Posterior vena cava (tissue), 2 donors: ENCODE measurements around the gene GRIP1. TPM values are rescaled to one million over a fixed set of nuclear protein-coding genes. Genes with fewer than 3 reads are reported as not detected.
"Not testable (repeated sequence)": the region's sequence is repeated elsewhere in the genome, so short reads cannot be mapped to it uniquely, and the experiment has no call there.

Experiments
- DNase-seq: peaks from one replicate; pipeline ENCODE4 v3.0.0-alpha.2; 2020; ENCODE audit warnings: low spot score
- intact Hi-C, 2 donors: fragments of 100-400 bp; cut with DNase I; formaldehyde crosslinking; loops; one replicate each; pipeline versions ENCODE4 v1.14.1 to v1.14.2; 2022 to 2023
- total RNA-seq, 2 donors: library from RNA; stranded (reverse); fragmentation: NEBNext Ultra II Directional; extraction: Animal tissue kit (Norgen Biotek cat#: 25700); gene quantifications; one replicate each; pipeline ENCODE4 v1.2.1, GENCODE V29; 2021
- donor health status: DM: yes; HTN: yes; CAD: no.
- donor health status: DM: yes; HTN: yes; CAD: no.

GRIP1 gene
- total RNA-seq, 2 donors from 2014 or later = 6.8 to 12.5 TPM

DNA sequence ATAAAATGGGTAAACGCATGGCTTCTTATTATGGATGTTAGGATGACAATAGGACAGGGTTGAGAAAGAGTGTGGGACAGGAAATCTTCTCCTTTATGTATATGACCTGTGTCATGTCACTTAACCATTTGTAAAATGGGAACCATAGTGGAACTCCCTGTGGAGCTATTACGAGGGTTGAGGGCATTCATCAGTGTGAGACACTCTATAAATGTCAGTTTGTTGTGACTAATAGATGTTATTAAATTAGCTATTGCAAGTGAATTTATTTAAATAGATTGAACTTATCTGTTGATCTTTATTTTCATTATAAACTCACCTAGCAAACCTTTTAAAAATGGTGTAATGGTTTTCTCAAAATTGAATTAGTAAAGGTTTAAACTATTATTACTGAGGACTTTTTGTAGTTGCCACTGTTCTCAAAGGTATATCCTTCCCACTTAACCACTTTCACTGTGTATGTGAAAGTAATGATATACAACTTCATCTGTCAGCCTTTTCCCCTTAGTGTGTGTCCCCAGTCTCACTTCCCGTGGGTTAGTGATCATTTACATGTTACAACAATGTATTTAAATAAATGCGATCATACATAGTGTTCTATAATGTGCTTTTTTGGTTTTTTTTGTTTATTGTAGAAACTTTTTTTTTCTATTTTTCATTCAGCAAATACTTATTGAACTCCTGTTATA is 359.5 kb downstream of the GRIP1 start:
- no peak for DNase-seq
- intact Hi-C loops = no loop called here

DNA sequence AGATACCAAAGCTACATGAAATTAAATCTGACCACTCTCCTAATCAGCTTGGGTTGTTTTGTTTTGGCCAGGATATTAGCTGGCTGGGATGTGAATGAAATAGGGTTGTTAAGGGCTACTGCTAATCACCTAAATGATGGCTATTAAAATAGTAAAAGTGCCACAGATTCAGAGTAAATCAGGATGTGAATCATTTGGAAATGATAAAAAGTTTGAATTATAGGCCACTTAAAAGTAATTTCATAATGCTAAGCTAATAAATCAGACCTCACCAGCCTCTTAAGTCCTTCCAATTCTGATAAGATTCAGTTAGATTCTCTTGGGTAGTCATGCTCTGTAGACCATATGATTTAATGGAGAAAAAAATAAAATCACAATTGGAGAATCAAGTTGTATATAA is 364.6 kb downstream of the GRIP1 start:
- intact Hi-C loops = no loop called here
- no peak for DNase-seq

DNA sequence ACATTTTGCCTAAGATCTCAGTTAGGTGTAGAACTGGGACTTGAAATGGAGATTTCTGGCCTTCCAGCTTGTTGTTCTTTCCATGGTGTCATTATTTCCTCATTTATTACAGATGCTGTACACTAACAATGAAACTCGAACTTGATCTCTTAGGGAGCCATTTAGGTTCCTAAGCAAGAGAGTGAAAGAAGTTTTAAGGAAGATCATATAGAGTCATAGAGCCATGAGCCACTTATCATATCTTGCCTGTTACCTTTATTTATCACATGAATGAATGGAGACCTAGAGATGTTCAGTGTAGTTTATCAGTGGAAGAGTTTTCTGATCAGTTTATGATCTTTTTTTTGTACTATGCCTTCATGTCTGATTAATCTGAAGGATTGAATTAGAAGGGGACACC is 366.7 kb downstream of the GRIP1 start:
- intact Hi-C loops = no loop called here
- DNase-seq = no peak

DNA sequence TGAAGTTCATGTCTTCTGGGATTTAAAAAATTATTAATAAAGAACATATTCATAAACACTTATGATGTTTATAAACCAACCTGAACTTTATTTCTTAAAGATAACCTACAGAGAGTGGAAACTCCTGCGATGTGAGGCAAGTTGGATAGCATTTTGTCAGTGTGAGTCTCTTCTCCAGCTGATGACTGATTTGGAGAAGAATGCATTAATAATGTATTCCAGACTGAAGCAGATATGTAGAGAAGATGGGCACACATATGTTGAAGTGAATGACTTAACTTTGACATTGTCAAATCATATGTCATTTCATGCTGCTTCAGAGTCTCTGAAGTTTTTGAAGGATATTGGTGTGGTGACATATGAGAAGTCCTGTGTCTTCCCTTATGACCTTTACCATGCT is 369.3 kb downstream of the GRIP1 start:
- intact Hi-C loops = no loop called here
- no peak for DNase-seq

DNA sequence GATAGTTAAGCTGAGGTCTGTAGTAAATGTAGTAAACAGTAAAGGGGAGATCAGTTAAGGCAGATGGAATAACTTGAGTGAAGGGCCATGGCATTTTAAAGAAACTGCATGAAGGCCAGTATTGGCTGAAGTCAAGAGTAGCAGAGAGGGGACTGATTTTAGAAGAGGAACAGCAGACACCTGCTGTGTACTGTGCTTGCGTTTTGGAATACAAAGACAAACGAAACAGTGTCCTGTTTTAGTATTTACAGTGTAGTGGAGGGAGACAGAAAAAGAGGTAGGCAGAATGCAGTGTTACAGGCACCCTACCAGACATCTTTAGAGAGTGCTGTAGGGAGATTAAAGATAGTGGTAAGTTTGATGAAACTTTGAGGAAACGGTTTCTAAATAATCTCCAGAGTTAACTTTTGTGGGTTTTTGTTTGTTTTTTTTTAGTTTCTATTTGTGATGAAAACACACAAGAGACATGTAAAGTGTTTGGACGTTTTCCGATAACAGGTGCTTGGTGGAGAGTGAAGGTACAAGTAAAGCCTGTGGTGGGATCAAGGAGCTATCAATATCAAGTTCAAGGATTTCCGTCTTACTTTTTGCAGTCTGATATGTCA is 374.5 kb downstream of the GRIP1 start:
- no peak for DNase-seq
- intact Hi-C loops = no loop called here

DNA sequence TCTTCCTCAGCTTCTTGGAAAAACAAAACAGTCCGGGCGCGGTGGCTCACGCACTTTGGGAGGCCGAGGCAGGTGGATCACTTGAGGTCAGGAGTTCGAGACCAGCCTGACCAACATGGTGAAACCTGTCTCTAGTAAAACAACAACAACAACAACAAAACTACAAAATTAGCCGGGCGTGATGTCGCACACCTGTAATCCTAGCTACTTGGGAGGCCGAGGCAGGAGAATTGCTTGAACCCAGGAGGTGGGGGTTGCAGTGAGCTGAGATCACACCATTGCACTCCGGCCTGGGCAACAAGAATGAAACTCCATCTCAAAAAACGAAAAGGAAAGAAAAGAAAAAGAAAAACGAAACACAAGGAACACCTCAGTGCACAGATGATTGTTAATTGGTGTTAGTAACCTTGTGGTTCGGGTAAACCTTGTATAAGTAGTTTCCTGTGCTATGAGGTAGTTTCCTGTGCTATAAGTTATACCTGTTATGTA is 375.5 kb downstream of the GRIP1 start:
- DNase-seq, intact Hi-C loops: not testable (repeated sequence)

DNA sequence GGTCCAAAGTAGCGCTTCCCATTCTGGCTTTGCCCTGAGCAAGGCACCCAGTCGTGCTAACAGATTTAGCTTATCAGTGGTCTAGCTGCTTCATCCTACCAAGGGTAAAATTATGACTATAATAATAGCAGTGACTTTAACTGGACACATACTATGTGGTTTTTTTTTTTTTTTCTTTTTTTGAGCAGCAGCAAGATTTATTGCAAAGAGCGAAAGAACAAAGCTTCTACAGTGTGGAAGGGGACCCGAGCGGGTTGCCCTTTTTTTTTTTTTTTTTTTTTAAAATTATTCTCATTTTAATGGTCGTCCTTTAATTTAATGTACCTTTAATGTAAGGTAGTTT is 376.1 kb downstream of the GRIP1 start:
- intact Hi-C loops = no loop called here
- no peak for DNase-seq

DNA sequence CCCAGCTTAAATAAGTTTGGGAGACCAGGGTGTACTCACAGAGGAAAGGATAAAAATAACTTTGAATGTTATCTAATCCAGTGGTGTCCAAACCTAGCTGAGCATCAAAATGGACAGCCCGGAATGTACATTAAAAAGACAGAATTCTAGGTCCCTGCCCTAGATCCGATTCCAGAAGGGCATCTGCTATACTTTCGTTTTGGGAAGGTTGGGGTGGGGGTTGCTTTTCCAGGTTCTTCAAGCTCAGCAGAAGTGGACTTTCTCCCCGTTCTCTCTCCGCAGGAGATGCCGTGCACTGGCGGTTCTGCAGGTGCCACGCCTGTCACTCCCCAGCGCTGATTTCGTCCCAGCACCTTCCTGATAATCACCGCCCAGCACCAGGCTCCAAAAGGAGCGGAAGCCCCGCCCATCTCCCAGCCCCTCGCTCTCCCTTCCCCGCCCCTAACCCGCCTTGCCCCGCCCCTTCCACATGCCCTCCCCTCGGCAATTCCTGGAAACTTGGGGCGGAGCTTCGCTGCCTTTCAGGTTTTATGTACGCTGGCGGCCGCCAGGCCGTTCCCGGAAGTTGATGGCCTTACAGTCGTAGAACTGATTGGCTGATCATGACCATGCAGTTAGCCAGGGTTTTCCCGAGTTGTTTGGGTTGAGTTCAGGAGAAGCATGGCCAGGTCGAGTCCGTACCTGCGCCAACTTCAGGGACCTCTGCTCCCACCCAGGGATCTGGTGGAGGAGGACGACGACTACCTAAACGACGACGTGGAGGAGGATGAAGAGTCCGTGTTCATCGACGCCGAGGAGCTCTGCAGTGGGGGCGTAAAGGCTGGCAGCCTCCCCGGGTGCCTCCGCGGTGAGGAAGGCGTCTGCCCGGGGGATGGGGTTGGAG is 376.7 kb downstream of the GRIP1 start, which contains the start of gene HELB:
Gene HELB (plus strand): TSS at position 550 of the 883 bp plus-strand sequence. CDS start 111 bp downstream, at position 661.
- intact Hi-C loops = no loop called here
- DNase-seq = peak; percentile 99

- intact Hi-C loops = no loop called here
- no peak for DNase-seq
Observed at GRCh38 chr12:66297923-66298322, 381.0 kb downstream of the GRIP1 start.
